Activated CD8-positive, alpha-beta memory T cell treated with anti-CD3 and anti-CD28 coated beads, Interleukin-2, amount 10 ng/mL, durations not matched to agents 7 days and 5 days (primary cell): ENCODE data around the gene HUNK. TPM values are rescaled to one million over a fixed set of nuclear protein-coding genes. Genes with fewer than 3 reads are reported as not detected.

Source experiments
- ATAC-seq: fragments of 150-1000 bp; cut with Tn5 transposase; one replicate; pipeline ENCODE4 v1.10.0; 2021; ENCODE audit warnings: moderate library complexity
- CTCF ChIA-PET: fragments of 350-600 bp; sonication (Branson Sonifier 250); formaldehyde crosslinking; loops from one replicate; lab custom pipeline; 2021; ENCODE audit warnings: antibody characterized with exemption; lab: Charles Lee
- DNase-seq: peaks from one replicate; pipeline ENCODE4 v3.0.0-alpha.2; 2020
- H3K27ac Mint-ChIP-seq: one replicate; pipeline ENCODE4 v1.8.0; 2021; ENCODE audit warnings: mild to moderate bottlenecking, mixed read lengths
- H3K27me3 Mint-ChIP-seq: one replicate; pipeline ENCODE4 v1.8.0; 2021; ENCODE audit warnings: mixed read lengths
- H3K36me3 Mint-ChIP-seq: one replicate; pipeline ENCODE4 v1.8.0; 2021; ENCODE audit warnings: mild to moderate bottlenecking, mixed read lengths
- H3K4me1 Mint-ChIP-seq: one replicate; pipeline ENCODE4 v1.8.0; 2021; ENCODE audit warnings: mixed read lengths
- H3K4me3 Mint-ChIP-seq: one replicate; pipeline ENCODE4 v1.8.0; 2021; ENCODE audit warnings: mild to moderate bottlenecking, moderate library complexity, mixed read lengths
- H3K9me3 Mint-ChIP-seq: one replicate; pipeline ENCODE4 v1.8.0; 2022; ENCODE audit warnings: low read depth, mixed read lengths
- total RNA-seq, 2 experiments: library from RNA; stranded (reverse); gene quantifications; one replicate each; pipeline ENCODE4 v1.2.3, GENCODE V29; 2021

Gene HUNK
- total RNA-seq, 2 experiments from 2014 or later = 0.28 TPM; not detected in 1

GRCh38 chr21:31926498-31926897, 53.7 kb downstream of the HUNK start:
- Mint-ChIP-seq H3K27ac (no peak overlapping the region), H3K27me3 (no peaks in the 10 kb centered on the region), H3K36me3 (no peaks in the 10 kb centered on the region), H3K4me1 (no peaks in the 10 kb centered on the region), H3K4me3 (no peak overlapping the region), H3K9me3 (no peaks in the 10 kb centered on the region)
- CTCF ChIA-PET = no interaction called here
- DNase-seq (no peak), ATAC-seq (no peak)

GRCh38 chr21:31927689-31928353, 55.0 kb downstream of the HUNK start:
- Mint-ChIP-seq H3K4me1 (no peaks in the 10 kb centered on the region), H3K9me3 (no peaks in the 10 kb centered on the region), H3K27me3 (no peaks in the 10 kb centered on the region), H3K27ac (no peak overlapping the region), H3K36me3 (no peaks in the 10 kb centered on the region), H3K4me3 (no peak overlapping the region)
- CTCF ChIA-PET = no interaction called here
- DNase-seq = no peak
- no peak for ATAC-seq

GRCh38 chr21:31928656-31929055, 55.8 kb downstream of the HUNK start:
- CTCF ChIA-PET = no interaction called here
- ATAC-seq = no peak
- no peak overlapping the region for H3K27ac Mint-ChIP-seq

GRCh38 chr21:31929548-31929947, 56.7 kb downstream of the HUNK start:
- Mint-ChIP-seq H3K36me3 (no peaks in the 10 kb centered on the region), H3K27me3 (peaks cover under 1% of the 10 kb centered on the region), H3K4me1 (no peaks in the 10 kb centered on the region), H3K9me3 (no peaks in the 10 kb centered on the region), H3K27ac (no peak overlapping the region), H3K4me3 (no peak overlapping the region)
- CTCF ChIA-PET = interaction anchor here (1.0 kb wide), 1 partner anchor 9 kb away, joined by 3 read pairs; no protein-coding TSS in a partner anchor
- ATAC-seq (no peak), DNase-seq (no peak)

More at GRCh38 chr21:31928656-31929055, 55.8 kb downstream of the HUNK start:
- no peaks in the 10 kb centered on the region for H3K4me1 Mint-ChIP-seq
- H3K9me3 Mint-ChIP-seq = no peaks in the 10 kb centered on the region
- DNase-seq = no peak
- H3K27me3 Mint-ChIP-seq = no peaks in the 10 kb centered on the region
- H3K36me3 Mint-ChIP-seq = no peaks in the 10 kb centered on the region
- H3K4me3 Mint-ChIP-seq = no peak overlapping the region

GRCh38 chr21:31930001-31930400, 57.2 kb downstream of the HUNK start:
- no peak for ATAC-seq

GRCh38 chr21:31931644-31932469, 59.0 kb downstream of the HUNK start:
- Mint-ChIP-seq H3K36me3 (no peaks in the 10 kb centered on the region), H3K4me3 (no peak overlapping the region)
- ATAC-seq = no peak

More at GRCh38 chr21:31930001-31930400, 57.2 kb downstream of the HUNK start:
- Mint-ChIP-seq H3K27me3 (peaks cover 3% of the 10 kb centered on the region), H3K9me3 (no peaks in the 10 kb centered on the region), H3K36me3 (no peaks in the 10 kb centered on the region), H3K27ac (no peak overlapping the region), H3K4me1 (no peaks in the 10 kb centered on the region), H3K4me3 (no peak overlapping the region)
- CTCF ChIA-PET = interaction anchor here (1.0 kb wide), 1 partner anchor 9 kb away, joined by 3 read pairs; no protein-coding TSS in a partner anchor
- DNase-seq = no peak

GRCh38 chr21:31932470-31932764, 59.6 kb downstream of the HUNK start:
- Mint-ChIP-seq H3K4me3 (no peak overlapping the region), H3K36me3 (no peaks in the 10 kb centered on the region)
- CTCF ChIA-PET = no interaction called here

More at GRCh38 chr21:31931644-31932469, 59.0 kb downstream of the HUNK start:
- Mint-ChIP-seq H3K27ac (no peak overlapping the region), H3K4me1 (no peaks in the 10 kb centered on the region), H3K9me3 (no peaks in the 10 kb centered on the region), H3K27me3 (peaks cover 3% of the 10 kb centered on the region)
- no peak for DNase-seq
- CTCF ChIA-PET = no interaction called here

GRCh38 chr21:31937303-31937702, 64.5 kb downstream of the HUNK start:
- ATAC-seq (no peak), DNase-seq (no peak)
- H3K4me1 Mint-ChIP-seq = no peaks in the 10 kb centered on the region
- no peaks in the 10 kb centered on the region for H3K9me3 Mint-ChIP-seq
- H3K36me3 Mint-ChIP-seq = no peaks in the 10 kb centered on the region
- CTCF ChIA-PET = no interaction called here
- H3K27me3 Mint-ChIP-seq = peaks cover 11% of the 10 kb centered on the region
- H3K4me3 Mint-ChIP-seq = no peak overlapping the region
- no peak overlapping the region for H3K27ac Mint-ChIP-seq

More at GRCh38 chr21:31932470-31932764, 59.6 kb downstream of the HUNK start:
- Mint-ChIP-seq H3K9me3 (no peaks in the 10 kb centered on the region), H3K27me3 (peaks cover 3% of the 10 kb centered on the region), H3K4me1 (no peaks in the 10 kb centered on the region), H3K27ac (no peak overlapping the region)
- DNase-seq = no peak
- ATAC-seq = no peak

- no peak overlapping the region for H3K4me3 Mint-ChIP-seq
- H3K27ac Mint-ChIP-seq = no peak overlapping the region
- CTCF ChIA-PET = interaction anchor here (0.9 kb wide), 1 partner anchor 9 kb away, joined by 3 read pairs; no protein-coding TSS in a partner anchor
- no peaks in the 10 kb centered on the region for H3K4me1 Mint-ChIP-seq
- peaks cover 13% of the 10 kb centered on the region for H3K27me3 Mint-ChIP-seq
- H3K9me3 Mint-ChIP-seq = no peaks in the 10 kb centered on the region
- no peaks in the 10 kb centered on the region for H3K36me3 Mint-ChIP-seq
- ATAC-seq (no peak), DNase-seq (no peak)
Measured at GRCh38 chr21:31938330-31939301, 65.8 kb downstream of the HUNK start.

GRCh38 chr21:31941694-31942093, 68.9 kb downstream of the HUNK start:
- no peaks in the 10 kb centered on the region for H3K36me3 Mint-ChIP-seq
- H3K27me3 Mint-ChIP-seq = peaks cover 10% of the 10 kb centered on the region
- ATAC-seq (no peak), DNase-seq (no peak)
- no peaks in the 10 kb centered on the region for H3K4me1 Mint-ChIP-seq
- CTCF ChIA-PET = no interaction called here
- H3K9me3 Mint-ChIP-seq = no peaks in the 10 kb centered on the region
- H3K4me3 Mint-ChIP-seq = no peak overlapping the region
- no peak overlapping the region for H3K27ac Mint-ChIP-seq

GRCh38 chr21:31943561-31943960, 70.7 kb downstream of the HUNK start:
- Mint-ChIP-seq H3K9me3 (no peaks in the 10 kb centered on the region), H3K27me3 (peaks cover 6% of the 10 kb centered on the region), H3K4me1 (no peaks in the 10 kb centered on the region), H3K27ac (no peak overlapping the region), H3K36me3 (no peaks in the 10 kb centered on the region), H3K4me3 (no peak overlapping the region)
- CTCF ChIA-PET = no interaction called here
- ATAC-seq = no peak
- no peak for DNase-seq

- no peak overlapping the region for H3K4me3 Mint-ChIP-seq
- ATAC-seq = no peak
- CTCF ChIA-PET = no interaction called here
Measured at GRCh38 chr21:31945141-31945540, 72.3 kb downstream of the HUNK start.

GRCh38 chr21:31945546-31945945, 72.7 kb downstream of the HUNK start:
- Mint-ChIP-seq H3K4me3 (no peak overlapping the region), H3K27me3 (peaks cover 5% of the 10 kb centered on the region), H3K9me3 (no peaks in the 10 kb centered on the region), H3K4me1 (no peaks in the 10 kb centered on the region), H3K36me3 (no peaks in the 10 kb centered on the region), H3K27ac (no peak overlapping the region)
- CTCF ChIA-PET = no interaction called here
- DNase-seq = no peak
- ATAC-seq = no peak

More at GRCh38 chr21:31945141-31945540, 72.3 kb downstream of the HUNK start:
- no peak overlapping the region for H3K27ac Mint-ChIP-seq
- DNase-seq = no peak
- no peaks in the 10 kb centered on the region for H3K36me3 Mint-ChIP-seq
- H3K9me3 Mint-ChIP-seq = no peaks in the 10 kb centered on the region
- peaks cover 6% of the 10 kb centered on the region for H3K27me3 Mint-ChIP-seq
- H3K4me1 Mint-ChIP-seq = no peaks in the 10 kb centered on the region
